ENCODE measurements around the gene MAGOH.
A peak's percentile ranks its signal among the peaks of the same experiment; 100 is the strongest.
"Not testable (repeated sequence)": the region's sequence is repeated elsewhere in the genome, so short reads cannot be mapped to it uniquely, and the experiment has no call there.

The MAGOH gene

GRCh38 chr1:53238197-53239155 lies at the start of gene MAGOH:
Gene MAGOH, minus strand, starts transcription at chr1:53238518. Its CDS starts 70 bp downstream, at chr1:53238448.
- DNase-seq, result peak; percentile 90 to 94

- no peak for DNase-seq
Observed at GRCh38 chr1:53286955-53287354, 48.6 kb upstream of the MAGOH start.

GRCh38 chr1:53285969-53286760 lies 47.8 kb upstream of the MAGOH start:
- DNase-seq, result no peak

- DNase-seq, result no peak
Observed at GRCh38 chr1:53285546-53285945, 47.2 kb upstream of the MAGOH start.

GRCh38 chr1:53284224-53285020 lies 46.1 kb upstream of the MAGOH start:
- DNase-seq, result no peak

- DNase-seq, result not testable (repeated sequence)
Observed at GRCh38 chr1:53283156-53283555, 44.8 kb upstream of the MAGOH start.

GRCh38 chr1:53281133-53281532 lies 42.8 kb upstream of the MAGOH start:
- DNase-seq, result no peak

- no peak for DNase-seq
Observed at GRCh38 chr1:53280496-53280895, 42.2 kb upstream of the MAGOH start.

- DNase-seq, result no peak
Observed at GRCh38 chr1:53279296-53280200, 41.2 kb upstream of the MAGOH start.

- DNase-seq, result peak; percentile 25 to 33
Observed at GRCh38 chr1:53278298-53278725, 40.0 kb upstream of the MAGOH start.

GRCh38 chr1:53277326-53277725 lies 39.0 kb upstream of the MAGOH start:
- no peak for DNase-seq

- DNase-seq, result no peak
Observed at GRCh38 chr1:53276902-53277281, 38.6 kb upstream of the MAGOH start.

GRCh38 chr1:53276153-53276901 lies 38.0 kb upstream of the MAGOH start:
- no peak for DNase-seq

- no peak for DNase-seq
Observed at GRCh38 chr1:53275566-53275965, 37.2 kb upstream of the MAGOH start.

GRCh38 chr1:53274541-53275185 lies 36.3 kb upstream of the MAGOH start:
- DNase-seq, result no peak

- no peak for DNase-seq
Observed at GRCh38 chr1:53274026-53274425, 35.7 kb upstream of the MAGOH start.

- no peak for DNase-seq
Observed at GRCh38 chr1:53273526-53273925, 35.2 kb upstream of the MAGOH start.

GRCh38 chr1:53272349-53272748 lies 34.0 kb upstream of the MAGOH start:
- no peak for DNase-seq

- DNase-seq, result no peak
Observed at GRCh38 chr1:53271446-53272090, 33.2 kb upstream of the MAGOH start.

GRCh38 chr1:53270873-53271272 lies 32.6 kb upstream of the MAGOH start:
- DNase-seq, result no peak
